Measurements from ENCODE around the gene NPPB. TPM values are rescaled to one million over a fixed set of nuclear protein-coding genes. Genes with fewer than 3 reads are reported as not detected.

The NPPB gene
- total RNA-seq, 2 donors from 2014 or later = not detected

DNA sequence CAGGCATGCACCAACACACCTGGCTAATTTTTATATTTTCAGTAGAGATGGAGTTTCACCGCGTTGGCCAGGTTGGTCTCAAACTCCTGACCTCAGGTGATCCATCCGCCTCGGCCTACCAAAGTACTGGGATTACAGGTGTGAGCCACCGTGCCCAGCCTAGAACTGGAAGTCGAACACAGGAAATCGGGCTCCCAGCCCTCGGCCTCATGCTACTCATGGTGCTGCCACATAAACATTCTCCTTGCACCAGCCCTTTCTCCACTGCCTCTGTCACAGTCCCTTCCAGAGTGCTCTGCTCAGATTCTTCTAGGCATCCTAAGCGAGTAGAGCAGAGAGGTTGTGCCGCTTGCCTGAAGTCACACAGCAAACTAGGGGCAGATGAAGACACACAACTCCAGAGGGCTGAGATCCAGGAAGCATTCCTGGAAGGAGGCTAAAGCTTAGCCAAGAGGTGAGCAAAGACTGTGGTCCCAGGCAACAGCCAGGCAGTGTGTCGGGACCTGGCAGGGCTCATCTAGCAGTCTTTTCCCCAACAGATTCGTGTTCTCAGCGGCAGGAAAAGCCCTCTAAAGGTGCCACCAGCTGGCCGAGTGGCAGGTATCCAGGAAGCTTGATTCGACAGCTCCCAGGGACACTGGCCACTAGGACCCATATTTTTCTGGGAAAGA lies 29.6 kb upstream of the NPPB start:
- intact Hi-C loops (cut with DNase I) = no loop called here
- DNase-seq (ENCODE audit: low spot score) = no peak
- Histone ChIP-seq H3K27ac (no peak overlapping the region), H3K4me1 (replicated peaks) (no peaks in the 10 kb centered on the region), H3K27me3 (replicated peaks; ENCODE audit: insufficient read depth) (no peaks in the 10 kb centered on the region), H3K36me3 (no peaks in the 10 kb centered on the region), H3K4me3 (no peak overlapping the region), H3K9me3 (no peaks in the 10 kb centered on the region)
- TF ChIP-seq, protein P1, sequence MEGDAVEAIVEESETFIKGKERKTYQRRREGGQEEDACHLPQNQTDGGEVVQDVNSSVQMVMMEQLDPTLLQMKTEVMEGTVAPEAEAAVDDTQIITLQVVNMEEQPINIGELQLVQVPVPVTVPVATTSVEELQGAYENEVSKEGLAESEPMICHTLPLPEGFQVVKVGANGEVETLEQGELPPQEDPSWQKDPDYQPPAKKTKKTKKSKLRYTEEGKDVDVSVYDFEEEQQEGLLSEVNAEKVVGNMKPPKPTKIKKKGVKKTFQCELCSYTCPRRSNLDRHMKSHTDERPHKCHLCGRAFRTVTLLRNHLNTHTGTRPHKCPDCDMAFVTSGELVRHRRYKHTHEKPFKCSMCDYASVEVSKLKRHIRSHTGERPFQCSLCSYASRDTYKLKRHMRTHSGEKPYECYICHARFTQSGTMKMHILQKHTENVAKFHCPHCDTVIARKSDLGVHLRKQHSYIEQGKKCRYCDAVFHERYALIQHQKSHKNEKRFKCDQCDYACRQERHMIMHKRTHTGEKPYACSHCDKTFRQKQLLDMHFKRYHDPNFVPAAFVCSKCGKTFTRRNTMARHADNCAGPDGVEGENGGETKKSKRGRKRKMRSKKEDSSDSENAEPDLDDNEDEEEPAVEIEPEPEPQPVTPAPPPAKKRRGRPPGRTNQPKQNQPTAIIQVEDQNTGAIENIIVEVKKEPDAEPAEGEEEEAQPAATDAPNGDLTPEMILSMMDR (IDR thresholded peaks at IDR 0.05) = no peak
- TF ChIP-seq POLR2AphosphoS5 (IDR thresholded peaks at IDR 0.05) = no peak
- no peak for TF ChIP-seq POLR2A (IDR thresholded peaks at IDR 0.05)
- WGBS = 76% methylated on average over 15 of the region's 15 CpGs

DNA sequence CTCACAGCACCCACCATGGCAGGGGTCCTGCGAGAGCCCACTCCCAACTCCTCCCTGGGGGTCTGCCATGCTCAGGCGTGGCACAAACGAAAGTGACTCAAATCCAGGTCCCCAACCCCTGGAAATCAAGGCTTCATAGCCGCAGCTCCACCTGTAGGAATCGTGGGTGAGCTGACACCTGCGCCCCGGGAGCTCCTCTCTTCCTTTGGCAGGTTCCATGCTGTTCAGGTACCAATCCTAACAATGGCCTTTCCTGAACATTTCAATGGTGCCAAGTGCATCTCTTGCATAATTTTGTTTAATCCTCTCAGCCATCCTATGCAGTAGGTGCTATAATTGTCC lies 28.9 kb upstream of the NPPB start:
- TF ChIP-seq, protein P1 (IDR thresholded peaks at IDR 0.05) = no peak
- TF ChIP-seq POLR2A (IDR thresholded peaks at IDR 0.05) = no peak
- TF ChIP-seq POLR2AphosphoS5 (IDR thresholded peaks at IDR 0.05) = no peak
- H3K36me3 ChIP-seq = no peaks in the 10 kb centered on the region
- intact Hi-C loops (cut with DNase I) = no loop called here

DNA sequence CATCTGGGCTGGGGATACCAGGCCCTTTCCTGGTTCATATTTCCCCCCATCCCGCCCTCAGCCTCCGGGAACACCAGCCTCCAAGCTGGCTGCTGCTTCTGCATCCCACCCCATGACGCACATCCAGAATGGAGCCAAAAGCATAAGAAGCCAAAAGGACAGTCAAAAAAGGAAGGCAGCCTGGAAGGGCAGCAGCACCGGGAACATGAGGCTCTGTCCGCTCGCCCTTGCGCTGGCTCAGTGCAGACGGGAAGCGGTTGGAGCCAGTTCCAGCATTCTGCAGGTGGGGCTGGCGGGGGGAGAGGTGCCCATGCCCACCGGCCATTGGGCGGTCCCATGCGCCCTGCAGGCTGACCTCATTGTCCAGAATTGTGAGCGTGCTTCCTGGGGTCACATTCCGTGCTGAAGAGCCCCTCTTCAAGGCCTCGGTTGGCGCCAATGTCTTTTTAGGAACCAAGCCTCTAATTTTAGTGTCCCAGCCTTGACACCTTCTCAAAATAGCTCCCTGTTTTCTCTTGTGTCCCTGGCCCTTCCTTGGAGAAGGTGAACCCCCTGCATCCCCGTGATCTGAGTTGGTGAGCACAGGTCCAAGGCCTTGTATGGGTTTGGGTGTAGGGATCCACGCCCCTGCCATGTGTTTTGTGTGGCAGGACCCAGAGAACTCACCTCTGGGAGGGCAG lies 28.4 kb upstream of the NPPB start:
- intact Hi-C loops (cut with DNase I) = no loop called here

More for the DNA sequence above, 28.9 kb upstream of the NPPB start:
- no peaks in the 10 kb centered on the region for H3K4me1 ChIP-seq (replicated peaks)
- no peak for DNase-seq (ENCODE audit: low spot score)
- H3K9me3 ChIP-seq = no peaks in the 10 kb centered on the region
- H3K27me3 ChIP-seq (replicated peaks; ENCODE audit: insufficient read depth) = no peaks in the 10 kb centered on the region
- WGBS = 75% methylated on average over 7 of the region's 7 CpGs
- no peak overlapping the region for H3K27ac ChIP-seq
- H3K4me3 ChIP-seq = no peak overlapping the region

DNA sequence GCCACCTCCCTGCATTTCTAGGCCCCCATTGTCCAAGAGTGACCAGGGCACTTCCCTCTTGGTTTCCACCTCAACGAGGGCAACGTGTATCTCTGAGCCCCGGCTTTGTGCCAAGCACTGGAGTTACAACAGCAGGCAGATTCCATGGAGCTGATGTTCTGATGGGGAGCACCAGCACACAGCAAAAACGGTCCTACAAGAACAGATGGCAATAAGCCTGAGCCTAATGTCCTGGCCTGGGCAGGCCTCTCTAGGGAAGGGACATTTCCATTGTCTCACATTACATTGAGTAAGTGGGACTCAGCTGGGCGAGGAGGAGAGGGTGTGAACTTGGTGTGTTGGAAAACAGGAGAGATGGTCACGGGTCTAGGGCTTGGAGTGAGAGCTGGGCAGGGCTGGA lies 27.2 kb upstream of the NPPB start:
- DNase-seq (ENCODE audit: low spot score) = no peak
- Histone ChIP-seq H3K27ac (no peak overlapping the region), H3K27me3 (replicated peaks; ENCODE audit: insufficient read depth) (no peaks in the 10 kb centered on the region), H3K4me3 (no peak overlapping the region), H3K36me3 (no peaks in the 10 kb centered on the region), H3K9me3 (no peaks in the 10 kb centered on the region), H3K4me1 (replicated peaks) (no peaks in the 10 kb centered on the region)
- TF ChIP-seq, protein P1 (IDR thresholded peaks at IDR 0.05) = no peak
- TF ChIP-seq POLR2A (IDR thresholded peaks at IDR 0.05) = no peak
- no peak for TF ChIP-seq POLR2AphosphoS5 (IDR thresholded peaks at IDR 0.05)
- intact Hi-C loops (cut with DNase I) = no loop called here
- 56% methylated on average over 6 of the region's 6 CpGs for WGBS

More for the DNA sequence above, 28.4 kb upstream of the NPPB start:
- Histone ChIP-seq H3K9me3 (no peaks in the 10 kb centered on the region), H3K27me3 (replicated peaks; ENCODE audit: insufficient read depth) (no peaks in the 10 kb centered on the region), H3K4me3 (no peak overlapping the region), H3K27ac (no peak overlapping the region), H3K36me3 (no peaks in the 10 kb centered on the region), H3K4me1 (replicated peaks) (no peaks in the 10 kb centered on the region)
- 77% methylated on average over 19 of the region's 19 CpGs for WGBS
- TF ChIP-seq, protein P1 (IDR thresholded peaks at IDR 0.05) = no peak
- TF ChIP-seq POLR2AphosphoS5 (IDR thresholded peaks at IDR 0.05) (no peak), POLR2A (IDR thresholded peaks at IDR 0.05) (no peak)
- no peak for DNase-seq (ENCODE audit: low spot score)

Data from prostate gland (tissue), 2 donors.